K562 (cell line): ENCODE measurements around the gene MIER2. TPM values are rescaled to one million over a fixed set of nuclear protein-coding genes. Genes with fewer than 3 reads are reported as not detected.
A peak's percentile ranks its signal among the peaks of the same experiment; 100 is the strongest.

Experiments used
- ATAC-seq: fragments of 200-7000 bp; cut with Tn5 transposase; 3 replicates; pipeline ENCODE4 v1.9.1; 2020; ENCODE audit warnings: moderate library complexity
- BruUV-seq: library from RNA; stranded (reverse); fragments of 400-500 nt; replicated peaks from 2 replicates; lab custom pipeline; 2021; lab: Mats Ljungman, UMichigan
- CTCF ChIA-PET: fragments of 300-600 bp; formaldehyde crosslinking; extraction: SDS; loops from one replicate; lab custom pipeline; 2021; ENCODE audit warnings: low intra/inter-chr PET ratio; lab: Yijun Ruan, JAX
- POLR2A ChIA-PET: fragments of 300-600, 350-650 bp; sonication (Branson Sonifier 250); formaldehyde crosslinking; extraction: SDS; loops from one replicate; lab custom pipeline; 2021; ENCODE audit warnings: antibody characterized with exemption, inconsistent platforms; lab: Yijun Ruan, JAX
- DNase-seq, 4 experiments: peaks; one replicate each; pipeline versions ENCODE4 v3.0.0 to v3.0.0-alpha.2; 2011 to 2018; ENCODE audit warnings: low spot score in 3 of 4, mixed read lengths in 3 of 4; ENCODE audit errors: extremely low read depth in 1 of 4
- FAIRE-seq: peaks from 2 replicates; lab custom pipeline; 2011; peaks lifted over from hg19 to GRCh38; lab: Jason Lieb, UNC
- H2AFZ ChIP-seq: 2 replicates; pipeline ENCODE4 v1.6.0; 2011; ENCODE audit warnings: low read depth, low read length, control low read depth, inconsistent platforms
- H3K27ac ChIP-seq: fragments of 200-600 bp; 3 replicates; pipeline ENCODE4 v1.8.0; 2011; ENCODE audit warnings: low read depth, mild to moderate bottlenecking, control low read depth, inconsistent platforms, low read length, moderate library complexity, mixed read lengths; ENCODE audit errors: extremely low read depth
- H3K27me3 ChIP-seq, 2 experiments: fragments of 300-600 bp in 1 of 2; 2 replicates in 1 of 2; 3 replicates in 1 of 2; pipeline versions ENCODE4 v1.6.0 to v1.8.0; 2011; ENCODE audit warnings: inconsistent platforms in 2 of 2, low read length in 2 of 2, mild to moderate bottlenecking in 1 of 2, mixed read lengths in 1 of 2, moderate library complexity in 1 of 2; ENCODE audit not compliant: control insufficient read depth in 2 of 2, insufficient read depth in 2 of 2
- H3K36me3 ChIP-seq: fragments of 300-600 bp; 3 replicates; pipeline ENCODE4 v1.8.0; 2011; ENCODE audit warnings: mild to moderate bottlenecking, low read length, inconsistent platforms; ENCODE audit not compliant: control insufficient read depth, insufficient read depth
- H3K4me1 ChIP-seq, 2 experiments: fragments of 200-600 bp in 1 of 2; replicated peaks in 1 of 2; 2 replicates in 1 of 2; 3 replicates in 1 of 2; pipeline versions ENCODE4 v1.5.1 to v1.8.0; 2011; ENCODE audit warnings: inconsistent platforms in 2 of 2, low read length in 2 of 2, mild to moderate bottlenecking in 1 of 2, mixed read lengths in 1 of 2, moderate library complexity in 1 of 2; ENCODE audit not compliant: control insufficient read depth in 2 of 2, insufficient read depth in 2 of 2
- H3K4me2 ChIP-seq: 2 replicates; pipeline ENCODE4 v1.6.1; 2011; ENCODE audit warnings: low read length, control low read depth, inconsistent platforms, mixed read lengths; ENCODE audit not compliant: insufficient read depth
- H3K4me3 ChIP-seq: fragments of 200-600 bp; sonication (generic), shearing (Covaris generic); 2 replicates; pipeline ENCODE4 v1.5.1; 2016; ENCODE audit warnings: control low read depth, inconsistent platforms
- H3K79me2 ChIP-seq: fragments of 200-600 bp; 3 replicates; pipeline ENCODE4 v1.8.0; 2011; ENCODE audit warnings: low read length, inconsistent platforms; ENCODE audit not compliant: control insufficient read depth, insufficient read depth
- H3K9ac ChIP-seq, 2 experiments: 2 replicates each; pipeline versions ENCODE4 v1.6.0 to v1.6.1; 2011; ENCODE audit warnings: low read depth in 2 of 2, low read length in 2 of 2, control low read depth in 1 of 2, inconsistent platforms in 1 of 2, mild to moderate bottlenecking in 1 of 2, mixed read lengths in 1 of 2; ENCODE audit not compliant: insufficient read depth in 1 of 2
- H3K9me1 ChIP-seq: one replicate; pipeline ENCODE4 v1.6.0; 2011; ENCODE audit warnings: inconsistent platforms, mild to moderate bottlenecking, low read length, moderate library complexity; ENCODE audit not compliant: control insufficient read depth, insufficient read depth
- H3K9me3 ChIP-seq: replicated peaks from 2 replicates; pipeline ENCODE4 v1.5.1; 2011; ENCODE audit warnings: low read depth, low read length, inconsistent platforms; ENCODE audit not compliant: control insufficient read depth, insufficient read depth
- H4K20me1 ChIP-seq: replicated peaks from 2 replicates; pipeline ENCODE4 v1.6.1; 2011; ENCODE audit warnings: low read length, inconsistent platforms, mixed read lengths; ENCODE audit not compliant: control insufficient read depth, insufficient read depth
- DNMT1 ChIP-seq: fragments of 450-650 bp; IDR thresholded peaks from 2 replicates; pipeline ENCODE4 v1.6.1; 2016; ENCODE audit warnings: antibody characterized with exemption, mild to moderate bottlenecking
- HNRNPUL1 ChIP-seq: fragments of 200-400 bp; formaldehyde crosslinking; IDR thresholded peaks from 2 replicates; pipeline ENCODE4 v1.6.1; 2017; ENCODE audit warnings: low read length
- MBD2 ChIP-seq: sonication (generic); IDR thresholded peaks from 2 replicates; pipeline ENCODE4 v1.6.1; 2016; ENCODE audit warnings: low read depth, borderline replicate concordance
- NCOA6 ChIP-seq: fragments of 450-650 bp; IDR thresholded peaks from 2 replicates; pipeline ENCODE4 v1.6.1; 2017; ENCODE audit warnings: mild to moderate bottlenecking
- ZBTB7A ChIP-seq: IDR thresholded peaks from 2 replicates; pipeline ENCODE4 v1.6.1; 2011; ENCODE audit warnings: low read depth, mild to moderate bottlenecking, low read length, moderate library complexity, borderline replicate concordance; ENCODE audit not compliant: control insufficient read depth
- WGBS: fragments of 100-300 bp; shearing (Covaris generic); methylation state at CpG from one replicate; pipeline ENCODE4 v1.1.6; 2016; ENCODE audit warnings: low coverage, mixed read lengths; ENCODE audit not compliant: insufficient coverage; ENCODE audit errors: missing lambda C conversion rate; 5-methylcytosine and 5-hydroxymethylcytosine counted together
- in situ Hi-C: fragments of 300-500 bp; cut with MboI; formaldehyde crosslinking; loops from 4 replicates; pipeline ENCODE4 v1.15.0; 2018; ENCODE audit warnings: inconsistent platforms, mixed read lengths
- intact Hi-C: fragments of 100-400 bp; cut with micrococcal nuclease; formaldehyde crosslinking; loops from 2 replicates; pipeline ENCODE4 v1.14.2; 2022
- polyA plus RNA-seq, 8 experiments: library from polyadenylated mRNA; depleted of rRNA in 4 of 8; stranded (reverse) in 5 of 8; unstranded in 3 of 8; fragments of >200 nt; fragmentation: Nextera tagmentation in 2 of 8; fragmentation: Illumina TruSeq in 1 of 8; extraction: Ambion mirVana in 2 of 8; extraction: Trizol in 1 of 8; gene quantifications; 2 replicates each; pipeline versions ENCODE4 v1.2.1 to v1.2.3, GENCODE V29; 2011 to 2014; ENCODE audit warnings: inconsistent platforms in 1 of 8, missing spikeins in 1 of 8
- total RNA-seq, 7 experiments: library from RNA; depleted of rRNA in 6 of 7; stranded (reverse); fragments of >200 nt in 6 of 7; fragmentation: Illumina TruSeq in 2 of 7; extraction: Trizol in 2 of 7; gene quantifications; 2 replicates each; pipeline versions ENCODE4 v1.2.1 to v1.2.3, GENCODE V29; 2011 to 2021; ENCODE audit warnings: low replicate concordance in 1 of 7

Gene MIER2
- total and polyA plus RNA-seq, 9 of the 15 experiments (the other 6 are each of a cell fraction or from before 2014, with no cell fraction given), result 0.46 to 34.7 (median 15.6) TPM

DNA sequence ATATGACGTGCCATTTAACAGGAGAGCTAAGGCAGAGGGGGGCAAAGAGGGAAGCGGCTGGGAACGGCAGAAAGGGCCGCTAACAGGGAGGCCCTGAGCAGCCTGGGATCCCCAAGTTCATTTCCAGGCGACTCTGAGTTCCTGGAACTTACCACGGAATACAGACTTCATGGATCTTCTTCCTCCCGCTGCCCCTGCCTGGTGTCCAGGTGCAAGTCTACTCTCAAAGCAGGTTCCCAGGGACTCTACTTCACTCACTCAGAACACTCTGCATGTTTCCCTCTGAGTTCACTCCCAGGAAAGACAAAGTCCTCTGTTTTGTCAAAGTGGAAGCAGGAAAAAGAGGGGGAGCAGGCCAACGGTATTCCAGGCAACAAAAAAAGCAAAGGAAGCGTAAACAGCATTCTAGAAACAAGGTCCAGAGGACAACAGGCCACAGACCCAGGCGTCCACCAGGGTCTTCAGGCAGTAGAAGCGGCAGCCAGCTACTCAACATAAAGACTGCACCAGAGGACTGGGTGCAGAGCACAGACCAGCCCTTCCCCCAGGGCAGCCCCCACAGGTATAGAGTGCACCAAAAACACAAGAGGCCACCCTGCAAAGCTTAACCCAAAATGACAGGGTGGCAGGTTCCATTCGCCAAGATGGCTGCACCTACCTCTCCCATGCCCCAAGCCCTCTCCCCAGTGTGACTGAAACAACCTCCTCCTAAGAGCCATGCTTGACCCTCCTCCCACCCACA is 3.0 kb downstream of the MIER2 start:
- Histone ChIP-seq H3K36me3 (peaks cover 54% of the 10 kb centered on the region; the same call in 2 of the 3 replicates), H3K27me3 (no peaks in the 10 kb centered on the region), H3K9me1 (peaks cover 15% of the 10 kb centered on the region), H3K4me1 (peaks cover 37 to 45% of the 10 kb centered on the region in 2 experiments; a peak in 4 of 5 replicates), H3K9ac (peak overlapping the region; percentile 83 to 86; a peak in 3 of 4 replicates), H2AFZ (no peak overlapping the region), H3K4me3 (peak overlapping the region; percentile 80), H4K20me1 (peaks cover 17% of the 10 kb centered on the region), H3K9me3 (peaks cover 8% of the 10 kb centered on the region; the same call in 1 of the 2 replicates), H3K27ac (no peak overlapping the region), H3K79me2 (peaks cover 71% of the 10 kb centered on the region), H3K4me2 (peak overlapping the region; percentile 88)
- ChIA-PET POLR2A (interaction anchor here (0.9 kb wide), 1 partner anchor 17 kb away, joined by 3 read pairs; no protein-coding TSS in a partner anchor), CTCF (interaction anchor here (0.5 kb wide), 1 partner anchor 115 kb away, joined by 3 read pairs; no protein-coding TSS in a partner anchor)
- intact Hi-C loops (no loop called here), in situ Hi-C loops (no loop called here)
- WGBS, result 66% methylated on average over 9 of the region's 12 CpGs
- BruUV-seq, result no TSS peak
- no peak for FAIRE-seq
- TF ChIP-seq HNRNPUL1 (no peak), NCOA6 (no peak), ZBTB7A (0 out of 2 replicates have a peak, but pooled peaks have one; percentile 4), DNMT1 (no peak), MBD2 (no peak)
- DNase-seq, result no peak
- no peak for ATAC-seq
